ENCODE data around the gene S100B. TPM values are rescaled to one million over a fixed set of nuclear protein-coding genes. Genes with fewer than 3 reads are reported as not detected.

Gene S100B
- total RNA-seq, 1 experiment from 2014 or later, result not detected

- intact Hi-C loops (cut with micrococcal nuclease), result no loop called here
- DNase-seq (ENCODE audit: low read depth, low spot score) (peak; percentile 91), ATAC-seq (peak; percentile 88)
- ChIA-PET POLR2A (interaction anchor here (0.7 to 1.0 kb wide), 3 partner anchors 31 to 492 kb away, joined by 3 to 4 read pairs (median 3); no protein-coding TSS in a partner anchor), CTCF (interaction anchor here (0.6 to 1.1 kb wide), 4 partner anchors 26 to 662 kb away, joined by 3 to 5 read pairs (median 3); no protein-coding TSS in a partner anchor), RAD21 (ENCODE audit: low non-redundant PET in 1 of 2, low total read pairs in 2 of 2, uncharacterized antibody in 2 of 2, unreplicated experiment in 2 of 2) (no interaction called here)
- Histone ChIP-seq H3K36me3 (ENCODE audit: control insufficient read depth in 1 of 2, insufficient read depth in 2 of 2, low read length in 2 of 2) (no peaks in the 10 kb centered on the region), H2AFZ (ENCODE audit: low read depth, low read length, poor library complexity, severe bottlenecking) (no peak within 1 kb of the TSS), H3K27me3 (ENCODE audit: insufficient read depth, low read length) (no peaks in the 10 kb centered on the region), H3K9me2 (ENCODE audit: insufficient read depth) (no peaks in the 10 kb centered on the region), H3K27ac (ENCODE audit: low read depth, low read length) (peak within 1 kb of the TSS; percentile 99), H4K20me1 (ENCODE audit: insufficient read depth) (no peaks in the 10 kb centered on the region), H3K9ac (ENCODE audit: low read length) (peak within 1 kb of the TSS; percentile 74), H3K4me1 (ENCODE audit: control insufficient read depth in 1 of 2, insufficient read depth in 2 of 2, low read length in 2 of 2) (peaks cover 7 to 26% of the 10 kb centered on the region in 2 experiments; a peak in 3 of 4 replicates), H3K9me3 (ENCODE audit: control insufficient read depth in 1 of 2, insufficient read depth in 1 of 2, low read depth in 1 of 2, low read length in 2 of 2) (no peaks in the 10 kb centered on the region), H3K4me3 (replicated peaks in 1 of 2; ENCODE audit: low read depth in 1 of 2, low read length in 2 of 2) (peak within 1 kb of the TSS; percentile 75 to 88), H3K79me2 (ENCODE audit: insufficient read depth, low read length) (peaks cover 36% of the 10 kb centered on the region), H3K4me2 (ENCODE audit: low read length) (peak within 1 kb of the TSS; percentile 93)
- BruUV-seq (replicated peaks), result no TSS peak
- TF ChIP-seq SIN3A (IDR thresholded peaks at IDR 0.05; ENCODE audit: low read depth) (no peak), POLR2A (IDR thresholded peaks at IDR 0.05; ENCODE audit: borderline replicate concordance, extremely low read depth, insufficient read depth, insufficient read length) (peak; percentile 89), FOSL1 (IDR thresholded peaks at IDR 0.05; ENCODE audit: low read depth) (no peak), MAX (IDR thresholded peaks at IDR 0.05) (no peak), EZH2 (IDR thresholded peaks at IDR 0.05) (no peak), POLR2AphosphoS5 (IDR thresholded peaks at IDR 0.05; ENCODE audit: low read depth, low read length) (peak; percentile 94), ZNF274 (IDR thresholded peaks at IDR 0.05; ENCODE audit: low read depth, low read length) (no peak), JUND (IDR thresholded peaks at IDR 0.05) (no peak), REST (IDR thresholded peaks at IDR 0.05; ENCODE audit: low read depth) (no peak), TCF7L2 (IDR thresholded peaks at IDR 0.05; ENCODE audit: borderline replicate concordance, extremely low read depth, insufficient read depth, insufficient read length) (no peak), EZH2phosphoT487 (IDR thresholded peaks at IDR 0.05; ENCODE audit: borderline replicate concordance) (no peak), ZFX (IDR thresholded peaks at IDR 0.05) (peak; percentile 73), CEBPB (IDR thresholded peaks at IDR 0.05; ENCODE audit: low read depth) (no peak), YY1 (IDR thresholded peaks at IDR 0.05; ENCODE audit: extremely low read depth, insufficient replicate concordance, low read depth, low read length) (no peak), CBX3 (IDR thresholded peaks at IDR 0.05; ENCODE audit: low read depth) (no peak)
- TF ChIP-seq, protein P1, sequence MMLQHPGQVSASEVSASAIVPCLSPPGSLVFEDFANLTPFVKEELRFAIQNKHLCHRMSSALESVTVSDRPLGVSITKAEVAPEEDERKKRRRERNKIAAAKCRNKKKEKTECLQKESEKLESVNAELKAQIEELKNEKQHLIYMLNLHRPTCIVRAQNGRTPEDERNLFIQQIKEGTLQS (IDR thresholded peaks at IDR 0.05), result no peak
- TF ChIP-seq, protein P2, sequence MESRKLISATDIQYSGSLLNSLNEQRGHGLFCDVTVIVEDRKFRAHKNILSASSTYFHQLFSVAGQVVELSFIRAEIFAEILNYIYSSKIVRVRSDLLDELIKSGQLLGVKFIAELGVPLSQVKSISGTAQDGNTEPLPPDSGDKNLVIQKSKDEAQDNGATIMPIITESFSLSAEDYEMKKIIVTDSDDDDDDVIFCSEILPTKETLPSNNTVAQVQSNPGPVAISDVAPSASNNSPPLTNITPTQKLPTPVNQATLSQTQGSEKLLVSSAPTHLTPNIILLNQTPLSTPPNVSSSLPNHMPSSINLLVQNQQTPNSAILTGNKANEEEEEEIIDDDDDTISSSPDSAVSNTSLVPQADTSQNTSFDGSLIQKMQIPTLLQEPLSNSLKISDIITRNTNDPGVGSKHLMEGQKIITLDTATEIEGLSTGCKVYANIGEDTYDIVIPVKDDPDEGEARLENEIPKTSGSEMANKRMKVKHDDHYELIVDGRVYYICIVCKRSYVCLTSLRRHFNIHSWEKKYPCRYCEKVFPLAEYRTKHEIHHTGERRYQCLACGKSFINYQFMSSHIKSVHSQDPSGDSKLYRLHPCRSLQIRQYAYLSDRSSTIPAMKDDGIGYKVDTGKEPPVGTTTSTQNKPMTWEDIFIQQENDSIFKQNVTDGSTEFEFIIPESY (IDR thresholded peaks at IDR 0.05; ENCODE audit: extremely low read depth, insufficient replicate concordance, low read length), result no peak
- TF ChIP-seq, protein P3, sequence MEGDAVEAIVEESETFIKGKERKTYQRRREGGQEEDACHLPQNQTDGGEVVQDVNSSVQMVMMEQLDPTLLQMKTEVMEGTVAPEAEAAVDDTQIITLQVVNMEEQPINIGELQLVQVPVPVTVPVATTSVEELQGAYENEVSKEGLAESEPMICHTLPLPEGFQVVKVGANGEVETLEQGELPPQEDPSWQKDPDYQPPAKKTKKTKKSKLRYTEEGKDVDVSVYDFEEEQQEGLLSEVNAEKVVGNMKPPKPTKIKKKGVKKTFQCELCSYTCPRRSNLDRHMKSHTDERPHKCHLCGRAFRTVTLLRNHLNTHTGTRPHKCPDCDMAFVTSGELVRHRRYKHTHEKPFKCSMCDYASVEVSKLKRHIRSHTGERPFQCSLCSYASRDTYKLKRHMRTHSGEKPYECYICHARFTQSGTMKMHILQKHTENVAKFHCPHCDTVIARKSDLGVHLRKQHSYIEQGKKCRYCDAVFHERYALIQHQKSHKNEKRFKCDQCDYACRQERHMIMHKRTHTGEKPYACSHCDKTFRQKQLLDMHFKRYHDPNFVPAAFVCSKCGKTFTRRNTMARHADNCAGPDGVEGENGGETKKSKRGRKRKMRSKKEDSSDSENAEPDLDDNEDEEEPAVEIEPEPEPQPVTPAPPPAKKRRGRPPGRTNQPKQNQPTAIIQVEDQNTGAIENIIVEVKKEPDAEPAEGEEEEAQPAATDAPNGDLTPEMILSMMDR (IDR thresholded peaks at IDR 0.05 in 2 of 3, conservative IDR thresholded peaks at IDR 0.05 in 1 of 3; ENCODE audit: borderline replicate concordance in 1 of 3, insufficient read depth in 1 of 3, low read depth in 2 of 3, low read length in 2 of 3), result no peak
These were observed 30.7 kb upstream of the S100B start, which contains the start of gene PRMT2 for GRCh38 chr21:46635324-46636180. PRMT2 (plus strand) TSS chr21:46635674; CDS start chr21:46636952, 1,278 bp downstream.
